HG03354 (cell line): Measurements from ENCODE around the gene ATP6V0A4.
"Not testable (repeated sequence)": the region's sequence is repeated elsewhere in the genome, so short reads cannot be mapped to it uniquely, and the experiment has no call there.

Experiments
- ATAC-seq: cut with Tn5 transposase; IDR thresholded peaks from one replicate; pipeline ENCODE4 v1.9.1; 2021; ENCODE audit warnings: mild to moderate bottlenecking; ENCODE audit not compliant: unreplicated experiment, poor library complexity, severe bottlenecking

ATP6V0A4 gene

GRCh38 chr7:138712652-138713051 lies 85.3 kb downstream of the ATP6V0A4 start:
- no peak for ATAC-seq

GRCh38 chr7:138710536-138711385 lies 87.2 kb downstream of the ATP6V0A4 start:
- ATAC-seq = no peak

GRCh38 chr7:138705167-138705566 lies 92.8 kb downstream of the ATP6V0A4 start:
- no peak for ATAC-seq

- ATAC-seq = no peak
Measured at GRCh38 chr7:138701537-138701923, 96.5 kb downstream of the ATP6V0A4 start.

- no peak for ATAC-seq
Measured at GRCh38 chr7:138700857-138701536, 97.0 kb downstream of the ATP6V0A4 start, which contains the start of gene SVOPL. TSS of gene SVOPL (minus strand) at chr7:138701362. CDS start at chr7:138679045, 22,317 bp downstream.

GRCh38 chr7:138699661-138700060 lies 98.3 kb downstream of the ATP6V0A4 start:
- no peak for ATAC-seq

- ATAC-seq = no peak
Measured at GRCh38 chr7:138698281-138698680, 99.7 kb downstream of the ATP6V0A4 start.

- ATAC-seq = no peak
Measured at GRCh38 chr7:138697535-138698182, 100.3 kb downstream of the ATP6V0A4 start.

GRCh38 chr7:138695776-138696175 lies 102.2 kb downstream of the ATP6V0A4 start:
- not testable (repeated sequence) for ATAC-seq

- no peak for ATAC-seq
Measured at GRCh38 chr7:138695106-138695505, 102.9 kb downstream of the ATP6V0A4 start.

GRCh38 chr7:138691178-138691577 lies 106.8 kb downstream of the ATP6V0A4 start:
- ATAC-seq = no peak

- ATAC-seq = no peak
Measured at GRCh38 chr7:138690495-138690894, 107.5 kb downstream of the ATP6V0A4 start.

GRCh38 chr7:138688037-138688436 lies 110.0 kb downstream of the ATP6V0A4 start:
- not testable (repeated sequence) for ATAC-seq

- no peak for ATAC-seq
Measured at GRCh38 chr7:138684340-138684739, 113.7 kb downstream of the ATP6V0A4 start.

GRCh38 chr7:138679793-138680192 lies 118.2 kb downstream of the ATP6V0A4 start:
- ATAC-seq = no peak

GRCh38 chr7:138670594-138670993 lies 127.4 kb downstream of the ATP6V0A4 start:
- ATAC-seq = no peak

GRCh38 chr7:138669364-138669763 lies 128.6 kb downstream of the ATP6V0A4 start:
- no peak for ATAC-seq

- ATAC-seq = no peak
Measured at GRCh38 chr7:138668946-138669345, 129.1 kb downstream of the ATP6V0A4 start.

GRCh38 chr7:138668229-138668596 lies 129.8 kb downstream of the ATP6V0A4 start:
- ATAC-seq = no peak

GRCh38 chr7:138667535-138668228 lies 130.3 kb downstream of the ATP6V0A4 start:
- ATAC-seq = no peak
